T-helper 2 cell treated with Interferon-gamma antibody and Interleukin-4, amounts not matched to agents 5 μg/mL and 100 μg/mL, for 36 hours (primary cell): ENCODE measurements around the gene OR5T3.
"Not testable (repeated sequence)": the region's sequence is repeated elsewhere in the genome, so short reads cannot be mapped to it uniquely, and the experiment has no call there.

ENCODE experiments used
- DNase-seq: peaks from one replicate; pipeline ENCODE4 v3.0.0; 2021; ENCODE audit warnings: low spot score
- H3K27ac Mint-ChIP-seq: one replicate; pipeline ENCODE4 v1.8.0; 2021; ENCODE audit warnings: mild to moderate bottlenecking, mixed read lengths
- H3K27me3 Mint-ChIP-seq: one replicate; pipeline ENCODE4 v1.8.0; 2021; ENCODE audit warnings: low read depth, mixed read lengths
- H3K36me3 Mint-ChIP-seq: one replicate; pipeline ENCODE4 v1.8.0; 2021; ENCODE audit warnings: low read depth, mixed read lengths
- H3K4me1 Mint-ChIP-seq: one replicate; pipeline ENCODE4 v1.8.0; 2021; ENCODE audit warnings: low read depth, mixed read lengths
- H3K4me3 Mint-ChIP-seq: one replicate; pipeline ENCODE4 v1.8.0; 2022; ENCODE audit warnings: mild to moderate bottlenecking, moderate library complexity, mixed read lengths
- H3K9me3 Mint-ChIP-seq: one replicate; pipeline ENCODE4 v1.8.0; 2021; ENCODE audit warnings: mixed read lengths

OR5T3 gene

DNA sequence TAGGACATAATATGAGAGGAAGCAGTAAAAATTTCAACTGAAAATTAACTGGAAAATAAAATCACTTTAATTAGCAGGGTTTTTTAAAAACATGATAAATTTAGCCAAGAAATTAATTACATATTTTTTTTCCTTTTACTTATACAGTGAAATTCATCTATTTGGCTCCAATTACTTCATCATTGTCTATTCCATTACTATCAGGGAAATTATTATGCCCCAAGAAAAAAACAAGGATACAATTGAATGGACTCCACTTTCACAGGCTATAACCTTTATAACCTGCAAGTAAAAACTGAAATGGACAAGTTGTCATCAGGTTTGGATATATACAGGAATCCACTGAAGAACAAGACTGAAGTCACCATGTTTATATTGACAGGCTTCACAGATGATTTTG lies at the start of gene OR5T3:
Gene OR5T3, plus strand, starts transcription at position 301 of the 400 bp plus-strand sequence. Its CDS starts 0 bp downstream, at position 301.
- H3K36me3 Mint-ChIP-seq = no peaks in the 10 kb centered on the region
- H3K27ac Mint-ChIP-seq = no peak within 1 kb of the TSS
- no peaks in the 10 kb centered on the region for H3K27me3 Mint-ChIP-seq
- no peak for DNase-seq
- no peak within 1 kb of the TSS for H3K4me3 Mint-ChIP-seq
- H3K9me3 Mint-ChIP-seq = peaks cover 34% of the 10 kb centered on the region
- no peaks in the 10 kb centered on the region for H3K4me1 Mint-ChIP-seq

- no peak for DNase-seq
- Mint-ChIP-seq H3K27ac (no peak overlapping the region), H3K4me3 (no peak overlapping the region), H3K36me3 (no peaks in the 10 kb centered on the region), H3K4me1 (no peaks in the 10 kb centered on the region), H3K27me3 (no peaks in the 10 kb centered on the region), H3K9me3 (peaks cover 44% of the 10 kb centered on the region)
Measured at GRCh38 chr11:56207790-56208189, 44.3 kb upstream of the OR5T3 start.

GRCh38 chr11:56214537-56214936 lies 37.5 kb upstream of the OR5T3 start:
- H3K27me3 Mint-ChIP-seq = no peaks in the 10 kb centered on the region
- no peaks in the 10 kb centered on the region for H3K4me1 Mint-ChIP-seq
- DNase-seq = no peak
- H3K36me3 Mint-ChIP-seq = no peaks in the 10 kb centered on the region
- no peak overlapping the region for H3K27ac Mint-ChIP-seq
- H3K9me3 Mint-ChIP-seq = peaks cover 52% of the 10 kb centered on the region
- no peak overlapping the region for H3K4me3 Mint-ChIP-seq

DNA sequence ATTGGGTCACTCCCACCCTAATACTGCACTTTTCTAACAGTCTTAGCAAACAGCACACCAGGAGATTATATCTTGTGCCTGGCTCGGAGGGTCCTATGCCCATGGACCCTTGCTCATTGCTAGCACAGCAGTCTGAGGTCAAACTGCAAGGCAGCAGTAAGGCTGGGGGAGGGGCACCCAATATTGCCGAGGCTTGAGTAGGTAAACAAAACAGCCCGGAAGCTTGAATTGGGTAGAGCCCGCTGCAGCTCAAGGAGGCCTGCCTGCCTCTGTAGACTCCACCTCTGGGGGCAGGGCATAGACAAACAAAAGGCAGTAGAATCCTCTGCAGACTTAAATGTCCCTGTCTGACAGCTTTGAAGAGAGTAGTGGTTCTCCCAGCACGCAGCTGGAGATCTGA lies 32.3 kb upstream of the OR5T3 start:
- not testable (repeated sequence) for H3K27me3 Mint-ChIP-seq, H3K4me3 Mint-ChIP-seq, DNase-seq, H3K36me3 Mint-ChIP-seq, H3K27ac Mint-ChIP-seq, H3K4me1 Mint-ChIP-seq
- peaks cover 47% of the 10 kb centered on the region for H3K9me3 Mint-ChIP-seq

DNA sequence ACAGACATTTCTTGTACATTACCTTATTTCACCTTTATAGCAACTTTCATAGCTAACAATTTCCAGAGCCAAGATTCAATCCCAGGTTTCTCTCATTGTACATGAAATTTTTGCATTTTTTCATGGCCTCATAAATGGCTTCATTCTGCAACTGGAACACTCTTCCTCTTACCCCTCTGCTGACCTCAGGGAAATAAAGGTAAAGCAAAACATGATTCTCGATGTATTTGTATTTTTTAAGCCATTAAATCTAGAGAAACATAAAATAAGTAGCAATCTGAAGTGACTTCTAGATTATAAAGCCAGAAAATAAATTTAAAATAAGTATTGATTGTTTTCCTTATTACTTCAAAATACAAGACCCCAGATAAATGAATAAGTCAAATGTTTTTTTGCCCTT lies 17.9 kb upstream of the OR5T3 start, which contains the start of gene OR5T2:
Gene OR5T2, minus strand, starts transcription at position 101 of the 400 bp plus-strand sequence. CDS start 1,193 bp downstream, outside the sequence.
- H3K27me3 Mint-ChIP-seq = no peaks in the 10 kb centered on the region

GRCh38 chr11:56271092-56271491 lies 19.0 kb downstream of the OR5T3 start:
- Mint-ChIP-seq H3K27me3 (no peaks in the 10 kb centered on the region), H3K4me3 (no peak overlapping the region), H3K4me1 (no peaks in the 10 kb centered on the region), H3K9me3 (peaks cover 33% of the 10 kb centered on the region), H3K36me3 (no peaks in the 10 kb centered on the region), H3K27ac (no peak overlapping the region)
- DNase-seq = no peak

More for the DNA sequence above, 17.9 kb upstream of the OR5T3 start, which contains the start of gene OR5T2:
- H3K4me3 Mint-ChIP-seq = no peak within 1 kb of the TSS
- H3K27ac Mint-ChIP-seq = no peak within 1 kb of the TSS
- H3K4me1 Mint-ChIP-seq = no peaks in the 10 kb centered on the region
- H3K36me3 Mint-ChIP-seq = no peaks in the 10 kb centered on the region
- H3K9me3 Mint-ChIP-seq = peaks cover 25% of the 10 kb centered on the region
- DNase-seq = no peak

DNA sequence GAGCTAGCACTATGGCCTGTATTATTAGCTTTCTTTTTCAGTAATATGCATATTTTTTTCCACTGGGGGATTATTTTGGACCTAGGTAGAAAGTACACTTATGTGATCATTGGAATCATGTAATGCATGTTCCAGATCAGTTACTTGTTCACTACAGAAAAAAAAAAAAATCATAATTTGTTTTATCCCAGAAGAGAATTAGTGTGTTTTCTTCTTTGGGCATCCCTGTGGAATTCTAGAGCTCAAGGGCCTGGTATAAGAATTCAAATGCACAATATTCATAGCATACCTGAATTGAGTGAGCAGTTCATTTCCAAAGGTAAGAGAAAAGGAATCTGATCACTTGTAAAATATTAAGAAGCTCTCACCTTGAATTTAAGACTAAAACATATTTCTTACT lies 21.8 kb downstream of the OR5T3 start, which contains the start of gene OR5T1:
Gene OR5T1, plus strand, starts transcription at position 301 of the 400 bp plus-strand sequence. CDS start 1,485 bp downstream, outside the sequence.
- Mint-ChIP-seq H3K4me3 (no peak within 1 kb of the TSS), H3K4me1 (no peaks in the 10 kb centered on the region), H3K27ac (no peak within 1 kb of the TSS), H3K9me3 (peaks cover 38% of the 10 kb centered on the region), H3K36me3 (no peaks in the 10 kb centered on the region), H3K27me3 (no peaks in the 10 kb centered on the region)
- no peak for DNase-seq

GRCh38 chr11:56292154-56292553 lies 40.1 kb downstream of the OR5T3 start, which contains the start of gene OR8H1:
TSS of gene OR8H1 (minus strand) at chr11:56292254. CDS start at chr11:56291062, 1,192 bp downstream.
- Mint-ChIP-seq H3K4me3 (no peak within 1 kb of the TSS), H3K36me3 (no peaks in the 10 kb centered on the region), H3K9me3 (peaks cover 35% of the 10 kb centered on the region), H3K27ac (no peak within 1 kb of the TSS), H3K4me1 (no peaks in the 10 kb centered on the region), H3K27me3 (no peaks in the 10 kb centered on the region)
- DNase-seq = no peak

DNA sequence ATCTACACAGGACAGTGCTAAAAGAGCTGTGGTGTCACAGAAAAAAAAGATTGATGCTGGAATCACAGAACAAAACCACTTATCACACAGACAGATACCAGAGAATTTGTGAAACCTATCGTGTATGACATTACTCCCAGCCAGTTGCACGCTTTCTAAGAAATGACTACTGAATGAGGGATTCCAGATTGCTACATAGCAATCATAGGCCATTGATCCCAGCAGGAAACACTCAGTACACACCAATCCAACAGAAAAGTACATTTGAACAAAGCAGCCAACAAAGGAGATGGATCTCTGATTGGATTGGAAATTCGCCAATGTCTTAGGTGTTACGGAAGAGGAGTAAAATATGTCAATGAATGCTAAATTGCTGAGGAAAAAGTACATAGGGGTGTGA lies 44.8 kb downstream of the OR5T3 start:
- peaks cover 45% of the 10 kb centered on the region for H3K9me3 Mint-ChIP-seq
- no peak overlapping the region for H3K27ac Mint-ChIP-seq
- no peaks in the 10 kb centered on the region for H3K36me3 Mint-ChIP-seq
- H3K4me1 Mint-ChIP-seq = no peaks in the 10 kb centered on the region
- no peak for DNase-seq
- H3K27me3 Mint-ChIP-seq = no peaks in the 10 kb centered on the region
- H3K4me3 Mint-ChIP-seq = no peak overlapping the region
